B cell (primary cell): ENCODE data around the gene PRRT1. TPM values are rescaled to one million over a fixed set of nuclear protein-coding genes. Genes with fewer than 3 reads are reported as not detected.

ENCODE experiments used
- ATAC-seq: fragments of 200-7000 bp; cut with Tn5 transposase; one replicate; pipeline ENCODE4 v1.10.0; 2021; ENCODE audit warnings: low read depth, mild to moderate bottlenecking, moderate number of reproducible peaks, moderate library complexity
- CTCF ChIA-PET: fragments of 350-600 bp; sonication (Branson Sonifier 250); formaldehyde crosslinking; loops from one replicate; lab custom pipeline; 2021; ENCODE audit warnings: antibody characterized with exemption, inconsistent platforms; lab: Charles Lee
- POLR2A ChIA-PET: fragments of 350-600 bp; sonication (Branson Sonifier 250); formaldehyde crosslinking; loops from one replicate; lab custom pipeline; 2021; ENCODE audit warnings: antibody characterized with exemption; lab: Charles Lee
- DNase-seq: peaks from one replicate; pipeline ENCODE4 v3.0.0; 2013
- H2AFZ ChIP-seq: 2 replicates; pipeline ENCODE4 v1.6.1; 2012; ENCODE audit warnings: mild to moderate bottlenecking, low read depth, low read length; ENCODE audit not compliant: insufficient read depth, poor library complexity, severe bottlenecking
- H3K27ac ChIP-seq, 2 donors: 1 replicate in 1 of 2; 2 replicates in 1 of 2; pipeline ENCODE4 v1.5.1; 2012 to 2013; ENCODE audit warnings: low read length in 2 of 2, mild to moderate bottlenecking in 2 of 2, moderate library complexity in 1 of 2
- H3K27me3 ChIP-seq, 4 experiments: fragments of 200-600 bp in 1 of 4; sonication (generic) in 1 of 4; replicated peaks in 1 of 4; 1 replicate in 2 of 4; 2 replicates in 2 of 4; pipeline versions ENCODE4 v1.6.1 to v1.7.0; 2013 to 2016; ENCODE audit warnings: low read length in 3 of 4, mild to moderate bottlenecking in 2 of 4, mixed read lengths in 1 of 4, moderate library complexity in 1 of 4; ENCODE audit not compliant: insufficient read depth in 4 of 4, control insufficient read depth in 3 of 4; ENCODE audit errors: control extremely low read depth in 1 of 4
- H3K36me3 ChIP-seq, 2 experiments: replicated peaks in 1 of 2; 1 replicate in 1 of 2; 2 replicates in 1 of 2; pipeline versions ENCODE4 v1.6.1 to v1.7.1; 2013; ENCODE audit warnings: low read length in 1 of 2; ENCODE audit not compliant: insufficient read depth in 2 of 2, control insufficient read depth in 1 of 2; ENCODE audit errors: control extremely low read depth in 1 of 2, extremely low read depth in 1 of 2
- H3K4me1 ChIP-seq, 2 donors: fragments of 200-600 bp in 1 of 2; sonication (generic) in 1 of 2; 1 replicate in 1 of 2; 2 replicates in 1 of 2; pipeline versions ENCODE4 v1.5.1 to v1.6.1; 2013 to 2017; ENCODE audit warnings: low read length in 2 of 2; ENCODE audit not compliant: control insufficient read depth in 2 of 2, insufficient read depth in 2 of 2
- H3K4me2 ChIP-seq: replicated peaks from 2 replicates; pipeline ENCODE3; 2012; ENCODE audit warnings: mild to moderate bottlenecking, low read depth, low read length; ENCODE audit not compliant: poor library complexity, severe bottlenecking
- H3K4me3 ChIP-seq, 5 experiments: fragments of 200-600 bp in 1 of 5; sonication (generic) in 1 of 5; 1 replicate in 3 of 5; 2 replicates in 2 of 5; pipeline versions ENCODE4 v1.5.1 to v1.7.0; 2011 to 2016; ENCODE audit warnings: low read length in 4 of 5, mild to moderate bottlenecking in 4 of 5, low read depth in 2 of 5, control low read depth in 1 of 5, moderate library complexity in 1 of 5; ENCODE audit not compliant: insufficient read depth in 1 of 5; ENCODE audit errors: control extremely low read depth in 1 of 5, extremely low read depth in 1 of 5
- H3K79me2 ChIP-seq: fragments of 200-600 bp; sonication (generic); one replicate; pipeline ENCODE4 v1.6.0; 2016; ENCODE audit warnings: low read length; ENCODE audit not compliant: control insufficient read depth, insufficient read depth
- H3K9ac ChIP-seq: fragments of 200-600 bp; sonication (generic); 2 replicates; pipeline ENCODE4 v1.6.1; 2017; ENCODE audit warnings: mild to moderate bottlenecking, low read length, moderate library complexity
- H3K9me3 ChIP-seq, 3 donors: one replicate each; pipeline versions ENCODE4 v1.6.1 to v1.7.1; 2013; ENCODE audit warnings: low read length in 2 of 3; ENCODE audit not compliant: control insufficient read depth in 2 of 3, insufficient read depth in 1 of 3; ENCODE audit errors: control extremely low read depth in 1 of 3
- H4K20me1 ChIP-seq: 2 replicates; pipeline ENCODE4 v1.6.0; 2012; ENCODE audit warnings: mild to moderate bottlenecking, low read length; ENCODE audit not compliant: insufficient read depth, control insufficient read depth, poor library complexity, severe bottlenecking
- H3K27ac Mint-ChIP-seq: one replicate; pipeline ENCODE4 v1.8.0; 2021; ENCODE audit warnings: mixed read lengths
- H3K27me3 Mint-ChIP-seq: one replicate; pipeline ENCODE4 v1.8.0; 2021; ENCODE audit warnings: mixed read lengths
- H3K4me1 Mint-ChIP-seq: one replicate; pipeline ENCODE4 v1.8.0; 2021; ENCODE audit warnings: mixed read lengths
- H3K4me3 Mint-ChIP-seq: one replicate; pipeline ENCODE4 v1.8.0; 2021; ENCODE audit warnings: mixed read lengths
- H3K9me3 Mint-ChIP-seq: one replicate; pipeline ENCODE4 v1.8.0; 2022; ENCODE audit warnings: mixed read lengths; ENCODE audit not compliant: insufficient read depth
- EZH2 ChIP-seq: IDR thresholded peaks from 2 replicates; pipeline ENCODE4 v1.6.1; 2012; ENCODE audit warnings: borderline replicate concordance, low read depth, mild to moderate bottlenecking, moderate library complexity, low read length; ENCODE audit not compliant: insufficient read depth, poor library complexity, severe bottlenecking
- WGBS: methylation state at CpG from one replicate; pipeline ENCODE4 v1.1.5; 2013; ENCODE audit warnings: missing lambda C conversion rate; ENCODE audit not compliant: insufficient coverage; 5-methylcytosine and 5-hydroxymethylcytosine counted together
- intact Hi-C: fragments of 100-400 bp; cut with micrococcal nuclease; formaldehyde crosslinking; loops from one replicate; pipeline ENCODE4 v1.10.0; 2022
- polyA plus RNA-seq: library from polyadenylated mRNA; depleted of rRNA; stranded (reverse); fragments of >200 nt; gene quantifications from 2 replicates; pipeline ENCODE4 v1.2.3, GENCODE V29; 2012
- total RNA-seq, 2 donors: library from RNA; stranded (reverse); fragments of 120-200 nt in 1 of 2; gene quantifications; 1 replicate in 1 of 2; 2 replicates in 1 of 2; pipeline versions ENCODE4 v1.2.3 to v1.2.4, GENCODE V29; 2013 to 2022
- TF ChIP-seq, protein P1 (sequence below): fragments of 200-600 bp; IDR thresholded peaks from one replicate; pipeline ENCODE4 v1.8.0; 2022; ENCODE audit warnings: antibody characterized with exemption, mild to moderate bottlenecking

Gene PRRT1
- total and polyA plus RNA-seq, 2 donors (not counting 1 experiment from before 2014, with no cell fraction given): not detected

DNA sequence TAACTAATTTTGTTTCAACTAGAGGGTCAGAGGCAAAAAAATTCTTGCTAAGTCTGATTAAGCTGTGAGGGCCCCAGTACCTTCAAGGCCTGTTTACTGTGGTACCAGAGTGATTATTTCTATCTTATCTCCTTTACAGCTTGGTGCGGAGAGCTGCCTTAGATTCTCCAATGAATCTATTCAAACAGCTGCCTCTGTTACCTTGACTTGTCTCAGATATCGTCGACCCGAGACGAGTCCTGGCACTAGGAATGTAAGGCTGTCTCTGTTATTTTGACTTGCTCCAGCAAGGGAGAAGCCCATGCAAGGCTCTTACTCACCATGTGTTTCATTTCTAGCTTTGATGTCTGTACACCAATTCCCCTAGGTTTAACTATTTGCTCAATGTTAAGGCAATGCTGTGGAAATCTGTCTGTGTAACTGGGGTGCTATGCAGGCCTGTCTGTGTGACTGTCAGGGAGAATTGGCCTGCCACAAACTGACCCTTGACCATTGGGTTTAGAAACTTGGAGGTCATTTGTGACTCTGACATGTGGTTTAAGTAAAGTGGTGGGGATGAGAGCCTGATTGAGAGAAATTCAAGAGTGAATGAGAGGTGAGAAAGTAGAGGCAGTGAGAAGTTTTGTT lies 11.2 kb downstream of the PRRT1 start:
- DNase-seq (no peak), ATAC-seq (no peak)
- Histone ChIP-seq H3K79me2 (no peaks in the 10 kb centered on the region), H3K27ac (no peak overlapping the region), H3K27me3 (peaks cover 0 to 5% (median 2%) of the 10 kb centered on the region in 4 experiments), H4K20me1 (no peaks in the 10 kb centered on the region), H3K9me3 (no peaks in the 10 kb centered on the region), H3K4me2 (no peak overlapping the region), H3K36me3 (no peaks in the 10 kb centered on the region), H3K4me1 (no peaks in the 10 kb centered on the region), H2AFZ (no peak overlapping the region), H3K4me3 (no peak overlapping the region), H3K9ac (no peak overlapping the region)
- WGBS: 100% methylated on average over 2 of the region's 5 CpGs
- POLR2A ChIA-PET: no interaction called here
- H3K27ac Mint-ChIP-seq: no peak overlapping the region
- no peak overlapping the region for H3K4me3 Mint-ChIP-seq
- TF ChIP-seq, protein P1, sequence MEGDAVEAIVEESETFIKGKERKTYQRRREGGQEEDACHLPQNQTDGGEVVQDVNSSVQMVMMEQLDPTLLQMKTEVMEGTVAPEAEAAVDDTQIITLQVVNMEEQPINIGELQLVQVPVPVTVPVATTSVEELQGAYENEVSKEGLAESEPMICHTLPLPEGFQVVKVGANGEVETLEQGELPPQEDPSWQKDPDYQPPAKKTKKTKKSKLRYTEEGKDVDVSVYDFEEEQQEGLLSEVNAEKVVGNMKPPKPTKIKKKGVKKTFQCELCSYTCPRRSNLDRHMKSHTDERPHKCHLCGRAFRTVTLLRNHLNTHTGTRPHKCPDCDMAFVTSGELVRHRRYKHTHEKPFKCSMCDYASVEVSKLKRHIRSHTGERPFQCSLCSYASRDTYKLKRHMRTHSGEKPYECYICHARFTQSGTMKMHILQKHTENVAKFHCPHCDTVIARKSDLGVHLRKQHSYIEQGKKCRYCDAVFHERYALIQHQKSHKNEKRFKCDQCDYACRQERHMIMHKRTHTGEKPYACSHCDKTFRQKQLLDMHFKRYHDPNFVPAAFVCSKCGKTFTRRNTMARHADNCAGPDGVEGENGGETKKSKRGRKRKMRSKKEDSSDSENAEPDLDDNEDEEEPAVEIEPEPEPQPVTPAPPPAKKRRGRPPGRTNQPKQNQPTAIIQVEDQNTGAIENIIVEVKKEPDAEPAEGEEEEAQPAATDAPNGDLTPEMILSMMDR: no peak
- TF ChIP-seq EZH2: no peak
- CTCF ChIA-PET: interaction anchor here (0.7 kb wide), 1 partner anchor 142 kb away, joined by 3 read pairs; no protein-coding TSS in a partner anchor
- H3K4me1 Mint-ChIP-seq: no peaks in the 10 kb centered on the region
- intact Hi-C loops: no loop called here
- H3K27me3 Mint-ChIP-seq: peaks cover 12% of the 10 kb centered on the region
- no peaks in the 10 kb centered on the region for H3K9me3 Mint-ChIP-seq

DNA sequence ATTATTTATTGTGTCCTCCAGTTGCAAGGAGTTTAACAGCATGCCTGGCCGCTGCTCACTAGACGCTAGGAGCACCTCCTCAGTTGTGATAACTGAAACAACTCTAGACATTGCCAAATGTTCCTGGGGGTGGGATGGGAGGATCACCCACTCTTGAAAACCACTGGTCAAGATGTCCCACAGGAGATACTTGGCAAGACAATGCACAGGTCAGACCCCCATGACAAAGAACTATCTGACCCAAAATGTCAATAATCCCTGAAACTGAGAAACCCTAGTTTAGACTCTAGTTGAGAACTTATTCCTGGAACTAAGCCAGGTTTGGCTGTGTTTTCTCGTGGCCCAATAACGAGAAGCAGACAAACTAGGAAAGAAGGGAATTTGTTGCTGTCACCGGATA lies 12.1 kb downstream of the PRRT1 start:
- Histone ChIP-seq H3K36me3 (no peaks in the 10 kb centered on the region), H4K20me1 (no peaks in the 10 kb centered on the region), H3K27ac (no peak overlapping the region), H2AFZ (no peak overlapping the region), H3K4me3 (no peak overlapping the region), H3K79me2 (no peaks in the 10 kb centered on the region), H3K9ac (no peak overlapping the region), H3K9me3 (no peaks in the 10 kb centered on the region), H3K4me2 (no peak overlapping the region), H3K4me1 (no peaks in the 10 kb centered on the region), H3K27me3 (peaks cover 0 to 5% (median 2%) of the 10 kb centered on the region in 4 experiments)
- intact Hi-C loops: no loop called here
- TF ChIP-seq, protein P1: no peak
- no peak for TF ChIP-seq EZH2
- WGBS: 88% methylated on average over 2 of the region's 5 CpGs
- Mint-ChIP-seq H3K4me3 (no peak overlapping the region), H3K27ac (no peak overlapping the region), H3K27me3 (peaks cover 12% of the 10 kb centered on the region), H3K9me3 (no peaks in the 10 kb centered on the region), H3K4me1 (no peaks in the 10 kb centered on the region)
- DNase-seq: no peak
- CTCF ChIA-PET: interaction anchor here (0.7 kb wide), 1 partner anchor 179 kb away, joined by 3 read pairs; no protein-coding TSS in a partner anchor
- POLR2A ChIA-PET: no interaction called here
- no peak for ATAC-seq
